NCI-H2081 treated with DMSO at 0.1 percent for 48 hours (cell line): ENCODE results near the gene SMIM38.
"Not testable (repeated sequence)": the region's sequence is repeated elsewhere in the genome, so short reads cannot be mapped to it uniquely, and the experiment has no call there.

Experiments used
- DNase-seq: peaks from one replicate; lab custom pipeline; 2025; lab: John Stamatoyannopoulos, UW

The SMIM38 gene

DNA sequence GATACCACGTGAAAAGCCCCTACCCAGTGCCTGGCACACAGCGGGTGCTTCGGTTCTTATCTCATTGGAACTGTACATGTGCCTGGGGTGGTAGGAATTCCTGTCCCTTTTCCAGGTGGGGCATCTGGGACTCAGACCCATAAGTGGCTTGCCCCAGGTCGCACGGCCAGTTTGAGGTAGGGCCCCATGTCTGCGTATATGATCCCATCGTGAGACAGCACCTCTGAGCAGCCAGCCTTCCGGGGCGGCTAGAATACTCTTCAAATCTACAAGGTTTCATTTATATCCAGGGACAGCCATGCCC, 33.5 kb upstream of the SMIM38 start:
- no peak for DNase-seq

DNA sequence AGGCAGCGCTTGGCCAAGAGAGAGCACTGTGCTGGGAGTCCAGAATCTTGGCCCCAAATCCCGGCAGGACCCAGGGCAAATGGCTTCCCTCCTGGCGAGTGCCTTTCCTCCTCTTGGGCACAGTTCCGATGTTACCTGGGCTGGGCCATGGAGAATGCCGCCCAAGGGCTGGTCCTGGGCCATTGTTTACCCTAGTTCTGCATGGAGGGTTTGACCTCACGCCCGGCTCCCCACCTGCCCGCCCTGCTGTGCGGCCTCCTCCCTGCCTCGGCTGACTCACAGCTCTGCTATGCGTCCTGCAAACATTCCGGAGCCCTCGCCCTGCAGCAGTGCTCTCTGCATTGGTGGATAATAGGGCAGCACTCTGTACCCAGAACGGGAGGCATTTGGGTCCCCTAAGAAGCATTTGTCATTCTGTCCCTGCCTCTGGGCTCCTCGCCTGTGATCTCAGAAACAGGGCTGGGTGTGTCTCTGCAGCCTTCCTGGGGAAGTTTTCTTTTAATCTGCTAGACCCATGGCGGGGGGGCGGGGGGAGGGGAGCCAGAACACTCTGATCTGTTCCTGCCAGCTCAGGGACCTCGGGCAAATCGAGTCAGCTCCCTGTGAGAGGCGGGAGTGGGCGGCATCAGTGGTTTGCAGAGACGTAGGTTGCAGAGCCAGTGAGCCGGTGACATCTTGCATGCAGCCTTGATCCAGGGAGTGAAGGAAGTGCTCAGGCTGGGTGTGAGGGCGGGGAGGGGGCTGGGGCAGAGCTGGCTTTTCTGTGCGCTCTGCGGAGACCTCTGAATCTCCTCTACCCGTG, 32.9 kb upstream of the SMIM38 start:
- no peak for DNase-seq

DNA sequence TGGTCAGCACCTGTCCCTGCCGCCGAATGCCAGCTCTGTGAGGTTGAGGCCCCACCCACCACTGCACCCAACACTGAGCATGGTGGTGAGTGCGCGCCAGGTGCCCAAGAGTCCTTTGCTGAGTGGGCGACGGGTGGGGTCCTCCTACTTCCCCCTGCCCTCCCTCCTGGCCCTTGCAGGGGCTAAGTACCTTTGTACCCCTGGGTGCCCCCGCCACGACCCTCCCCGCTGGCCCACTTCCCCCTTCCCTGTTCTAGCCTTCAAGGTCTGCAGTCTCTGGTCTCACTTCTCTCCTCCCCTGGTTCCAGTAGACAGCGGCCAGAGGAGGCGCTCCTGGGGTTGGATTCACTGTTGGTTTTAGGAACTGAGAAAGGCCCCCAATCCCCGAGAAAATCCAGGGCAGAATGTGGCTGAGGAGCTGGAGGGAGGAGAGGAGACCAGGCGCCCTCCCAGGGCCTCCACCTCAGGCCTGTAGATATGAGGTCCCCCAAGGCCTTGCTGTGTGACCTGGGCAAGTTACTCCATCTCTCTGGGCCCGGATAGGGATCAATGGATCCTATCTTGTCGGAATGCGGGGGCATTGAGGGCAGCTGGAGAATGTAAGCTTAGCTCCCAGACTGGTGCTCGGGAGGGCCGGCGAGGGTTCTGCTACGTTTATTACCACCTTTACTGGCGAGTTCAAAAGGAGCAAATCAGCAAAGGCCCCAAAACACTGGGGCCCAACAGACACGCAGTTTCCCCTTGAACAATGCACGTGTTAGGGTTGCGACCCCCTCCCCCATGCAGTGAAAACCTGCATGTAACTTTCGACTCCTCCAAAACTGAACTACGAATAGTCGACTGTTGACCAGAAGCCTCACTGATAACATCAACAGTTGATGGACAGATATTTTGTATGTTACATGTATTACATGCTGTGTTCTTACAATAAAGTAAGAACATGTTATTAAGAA, 31.9 kb upstream of the SMIM38 start:
- DNase-seq: no peak

DNA sequence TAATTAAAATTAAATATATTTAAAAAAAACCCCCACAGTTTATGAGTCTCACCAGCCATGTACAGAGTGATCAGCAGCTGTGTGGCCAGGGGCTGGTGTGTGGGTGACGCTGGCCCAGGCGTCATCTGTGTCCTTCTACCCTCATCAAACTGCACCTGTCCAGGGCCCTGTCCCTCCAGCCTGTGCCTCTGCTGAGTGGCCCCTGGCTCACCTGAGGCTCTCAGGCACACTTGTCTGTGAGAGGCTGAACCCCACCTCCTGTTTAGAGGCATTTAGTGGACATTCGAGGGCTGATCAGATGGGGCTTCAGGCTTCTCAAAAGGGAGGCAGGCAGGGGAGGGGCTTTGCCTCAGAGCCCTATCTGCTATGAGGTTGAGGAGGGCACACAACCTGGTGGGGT, 29.9 kb upstream of the SMIM38 start:
- no peak for DNase-seq

DNA sequence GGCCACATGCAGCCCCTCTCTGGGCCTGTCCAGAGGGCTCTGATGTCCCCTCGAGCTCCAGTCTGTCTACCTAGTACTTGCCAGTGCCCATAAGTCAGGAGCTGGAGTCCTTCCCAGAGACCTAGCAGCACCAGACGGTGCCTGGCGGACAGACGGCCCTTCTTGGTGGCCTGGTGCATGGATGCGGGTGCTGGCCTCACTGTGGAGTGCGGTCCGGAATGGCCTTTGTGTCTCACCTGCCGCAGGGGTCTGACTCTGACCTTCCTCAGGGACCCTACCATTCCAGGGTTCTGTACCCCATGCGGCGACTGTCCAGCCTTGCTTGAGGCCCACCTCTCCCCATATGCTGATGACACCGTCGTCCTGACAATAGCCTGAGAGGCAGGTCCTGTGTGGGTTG, 29.4 kb upstream of the SMIM38 start:
- DNase-seq: no peak

DNA sequence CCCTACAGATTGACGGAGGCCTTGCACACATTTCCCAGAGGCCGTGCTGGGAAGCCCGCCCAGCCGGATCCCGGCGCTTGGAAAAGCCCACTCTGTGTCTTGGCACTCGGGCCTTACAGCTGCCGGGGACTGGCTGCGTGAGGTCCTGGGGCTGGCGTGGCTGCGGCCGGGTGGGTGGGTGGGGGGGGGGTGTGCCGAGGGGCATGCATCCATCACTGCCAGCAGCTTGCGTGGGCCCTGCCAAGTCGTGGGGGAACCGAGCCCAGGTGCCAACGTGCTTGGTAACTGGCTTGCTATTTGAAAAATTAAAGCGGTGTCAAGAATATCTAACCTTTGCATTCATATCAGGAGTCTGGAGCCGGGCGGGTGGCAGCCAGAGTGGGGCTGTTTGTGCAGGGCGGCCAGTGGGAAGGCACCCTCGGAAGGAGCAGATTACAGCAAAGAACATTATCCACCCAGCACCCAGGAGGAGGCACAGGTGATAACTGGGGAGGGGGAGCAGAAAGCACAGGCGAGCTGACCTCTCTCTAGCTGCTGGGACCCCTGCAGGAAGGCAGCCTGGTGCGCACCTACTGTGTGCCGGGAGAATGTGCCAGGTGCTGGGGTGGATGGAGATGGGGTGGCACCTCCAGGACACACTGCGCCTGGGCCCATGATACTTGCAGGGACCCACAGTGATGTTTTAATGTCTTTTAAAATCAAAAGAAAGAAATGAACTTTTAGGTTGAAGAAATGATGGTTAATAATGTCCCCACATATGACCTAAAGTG, 28.5 kb upstream of the SMIM38 start:
- DNase-seq: no peak

DNA sequence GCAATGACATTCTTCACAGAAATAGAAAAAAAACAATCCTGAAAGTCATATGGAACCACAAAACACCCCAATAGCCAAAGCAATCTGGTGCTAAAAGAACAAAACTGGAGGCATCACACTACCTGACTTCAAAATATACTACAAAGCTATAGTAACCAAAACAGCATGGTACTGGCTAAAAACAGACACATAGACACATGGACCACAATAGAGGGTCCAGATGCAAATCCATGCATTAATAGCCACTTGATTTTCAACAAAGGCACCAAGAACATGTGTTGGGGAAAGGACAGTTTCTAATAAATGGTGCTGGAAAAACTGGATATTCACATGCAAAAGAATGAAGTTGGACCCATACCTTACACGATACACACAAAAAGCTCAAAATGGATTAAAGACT, 27.9 kb upstream of the SMIM38 start:
- no peak for DNase-seq

DNA sequence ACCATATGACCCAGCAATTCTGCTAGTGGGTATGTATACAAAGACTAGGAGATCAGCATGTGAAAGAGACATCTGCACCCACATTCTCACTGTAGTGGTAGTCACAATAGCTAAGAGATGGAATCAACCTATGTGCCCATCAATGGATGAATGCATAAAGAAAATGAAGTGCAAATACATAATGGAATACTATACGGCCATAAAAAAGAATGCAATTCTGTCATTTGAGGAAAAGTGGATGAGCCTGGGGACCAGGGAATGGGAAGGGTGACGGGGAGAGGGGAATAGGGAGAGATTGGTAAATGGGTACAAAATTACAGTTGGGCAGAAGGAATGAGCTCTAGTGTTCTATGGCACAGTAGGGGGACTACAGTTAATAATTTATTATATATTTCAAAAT, 26.7 kb upstream of the SMIM38 start:
- no peak for DNase-seq

DNA sequence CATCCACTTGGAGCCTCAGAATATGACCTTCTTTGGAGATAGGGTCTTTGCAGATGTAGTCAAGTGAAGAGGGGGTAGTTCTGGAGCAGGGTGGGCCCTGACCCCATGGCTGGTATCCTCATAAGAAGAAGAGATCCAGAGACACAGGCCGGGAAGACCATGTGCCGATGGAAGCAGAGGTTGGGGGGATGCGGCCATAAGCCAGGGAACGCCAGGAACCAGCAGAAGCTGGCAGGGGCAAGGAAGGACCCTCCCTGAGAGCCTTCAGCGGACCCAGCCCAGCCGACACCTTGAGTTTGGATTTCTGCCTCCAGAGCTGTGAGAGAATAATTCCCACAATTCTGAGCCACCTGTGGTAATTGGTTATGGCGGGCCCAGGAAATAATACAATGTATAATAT, 26.1 kb upstream of the SMIM38 start:
- DNase-seq: no peak

DNA sequence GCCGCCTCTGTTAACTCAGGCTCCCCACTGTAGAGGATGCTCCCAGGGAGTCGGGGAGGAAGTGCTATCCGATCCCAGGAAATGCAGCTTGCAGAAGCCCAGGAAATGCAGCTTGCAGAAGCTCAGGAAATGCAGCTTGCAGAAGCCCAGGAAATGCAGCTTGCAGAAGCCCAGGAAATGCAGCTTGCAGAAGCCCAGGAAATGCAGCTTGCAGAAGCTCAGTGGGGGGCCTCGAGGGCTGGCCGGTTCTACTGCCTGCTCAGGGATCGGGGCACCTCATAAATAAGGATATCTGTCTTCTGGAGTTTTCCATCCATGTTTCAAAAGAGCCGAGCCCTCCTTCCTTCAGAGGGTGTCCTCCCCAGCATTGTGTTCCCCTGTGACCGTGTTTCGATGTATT, 25.1 kb upstream of the SMIM38 start:
- no peak for DNase-seq

DNA sequence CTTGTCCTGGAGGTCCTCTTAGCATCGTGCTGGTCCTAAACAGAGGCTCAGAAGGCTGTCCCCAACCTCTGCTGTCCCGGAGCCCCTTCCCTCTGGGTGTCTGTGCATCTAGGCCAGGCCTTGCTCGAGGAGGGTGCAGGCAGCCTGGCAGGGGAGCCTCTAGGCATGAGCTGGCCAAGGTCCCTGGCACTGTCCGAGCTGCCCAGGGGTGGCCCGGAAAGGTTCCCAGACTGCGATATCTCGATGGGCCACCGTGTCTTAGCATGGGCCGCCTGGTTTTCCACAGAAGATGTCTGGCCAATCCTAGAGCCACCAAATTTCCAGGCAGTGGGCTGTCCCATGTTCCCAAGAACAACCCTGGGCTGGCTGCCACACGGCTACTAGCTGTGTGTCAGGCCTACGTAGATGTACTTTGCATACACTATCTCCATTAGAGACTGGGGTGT, 24.6 kb upstream of the SMIM38 start:
- DNase-seq: no peak

DNA sequence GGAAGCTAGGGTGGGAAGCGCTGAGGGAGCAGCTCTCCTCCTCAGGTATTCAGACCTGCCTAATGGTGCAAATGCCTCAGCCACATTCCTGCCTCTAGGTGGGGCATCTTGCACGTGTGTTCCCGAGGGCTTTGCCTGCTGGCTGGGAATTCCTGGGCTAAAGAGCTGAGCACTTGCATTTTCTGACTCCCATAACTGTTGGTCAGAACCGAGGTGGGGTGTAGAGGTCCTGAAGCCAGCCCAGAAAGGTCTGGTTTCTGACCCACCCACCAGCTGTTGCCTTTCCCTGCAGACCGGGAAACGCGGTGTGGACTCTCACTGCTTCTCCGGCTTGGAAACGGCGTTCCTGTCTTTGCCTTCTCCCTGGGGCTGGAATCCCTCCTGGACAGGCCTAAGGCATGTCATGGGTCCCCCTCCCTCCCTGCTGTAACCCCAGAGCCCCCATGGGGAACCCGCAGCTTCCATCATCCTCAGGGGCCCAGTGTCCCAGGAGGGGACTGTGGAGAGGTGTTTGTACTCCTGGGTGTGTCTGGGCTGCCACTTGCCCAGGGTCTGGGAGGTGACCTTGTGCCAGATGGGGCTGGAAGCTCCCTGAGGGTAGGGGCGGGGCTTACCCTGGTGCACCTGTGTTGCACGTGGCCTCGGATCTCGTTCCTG, 24.0 kb upstream of the SMIM38 start:
- no peak for DNase-seq

DNA sequence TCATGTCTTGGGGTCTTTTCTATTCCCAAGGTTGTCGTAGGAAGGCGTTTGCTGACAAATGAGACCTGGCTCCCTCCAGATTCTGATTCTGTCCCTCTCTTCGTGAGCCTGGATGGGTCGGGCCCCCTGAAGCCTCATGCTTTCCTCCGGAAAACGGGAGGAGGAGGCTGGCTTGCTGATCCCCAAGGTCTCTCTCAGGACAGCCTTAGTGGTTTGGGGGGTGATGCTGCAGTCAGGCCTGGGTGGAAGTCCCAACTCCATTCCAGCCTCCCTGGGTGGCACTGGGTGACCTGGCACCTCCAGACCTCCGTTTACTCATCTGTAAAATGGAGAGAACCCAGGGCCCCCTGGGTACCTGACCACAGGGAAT, 23.4 kb upstream of the SMIM38 start:
- DNase-seq: no peak

DNA sequence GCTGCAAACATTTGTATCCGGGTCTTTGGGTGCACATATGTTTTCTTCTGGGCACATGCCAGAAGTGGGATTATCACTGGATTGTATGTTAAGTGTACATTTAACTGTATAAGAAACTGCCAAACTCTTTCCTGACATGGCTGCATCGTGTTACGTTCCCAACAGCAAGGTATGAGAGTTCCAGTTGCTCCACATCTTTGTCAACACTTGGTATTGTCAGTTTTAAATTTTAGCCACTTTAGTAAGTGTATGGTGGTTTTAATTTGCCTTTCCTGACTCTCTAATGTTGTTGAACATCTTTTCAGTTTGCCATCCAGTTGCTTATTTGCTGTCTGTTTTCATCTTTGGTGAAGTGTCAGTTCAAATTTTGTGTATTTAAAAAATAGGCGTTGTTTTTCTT, 22.5 kb upstream of the SMIM38 start:
- no peak for DNase-seq

DNA sequence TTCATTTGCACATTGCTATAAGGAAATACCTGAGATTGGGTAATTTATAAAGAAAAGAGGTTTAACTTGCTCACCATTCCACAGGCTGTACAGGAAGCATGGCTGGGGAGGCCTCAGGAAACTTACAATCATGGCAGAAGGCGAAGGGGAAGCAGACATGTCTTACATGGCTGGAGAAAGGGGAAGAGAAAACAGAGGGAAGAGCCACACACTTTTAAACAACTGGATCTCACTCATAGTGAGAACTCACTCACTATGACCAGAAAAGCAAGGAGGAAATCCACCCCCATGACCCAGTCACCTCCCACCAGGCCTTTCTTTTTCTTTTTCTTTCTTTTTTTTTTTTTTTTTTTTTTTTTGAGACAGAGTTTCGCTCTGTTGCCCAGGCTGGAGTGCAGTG, 21.6 kb upstream of the SMIM38 start:
- DNase-seq: not testable (repeated sequence)

DNA sequence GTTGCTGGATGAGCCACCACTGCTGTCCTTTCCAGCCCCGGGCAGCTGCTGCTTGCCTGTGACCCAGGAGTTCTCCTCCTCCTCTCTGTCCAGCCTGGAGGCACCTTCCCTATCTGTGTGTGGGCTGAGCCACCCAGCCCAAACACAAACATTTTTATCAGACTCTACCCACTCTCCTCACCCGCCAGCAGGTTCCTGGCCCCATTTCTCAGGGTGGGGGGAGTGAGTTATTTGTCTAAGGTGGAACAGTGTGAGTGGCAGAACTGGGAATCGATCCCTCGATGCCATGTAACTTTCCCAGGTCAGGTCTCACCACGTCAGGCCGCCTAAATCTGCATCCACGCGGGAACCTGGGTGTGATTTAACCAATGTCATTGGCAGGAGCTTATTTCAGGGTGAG, 20.8 kb upstream of the SMIM38 start:
- no peak for DNase-seq

DNA sequence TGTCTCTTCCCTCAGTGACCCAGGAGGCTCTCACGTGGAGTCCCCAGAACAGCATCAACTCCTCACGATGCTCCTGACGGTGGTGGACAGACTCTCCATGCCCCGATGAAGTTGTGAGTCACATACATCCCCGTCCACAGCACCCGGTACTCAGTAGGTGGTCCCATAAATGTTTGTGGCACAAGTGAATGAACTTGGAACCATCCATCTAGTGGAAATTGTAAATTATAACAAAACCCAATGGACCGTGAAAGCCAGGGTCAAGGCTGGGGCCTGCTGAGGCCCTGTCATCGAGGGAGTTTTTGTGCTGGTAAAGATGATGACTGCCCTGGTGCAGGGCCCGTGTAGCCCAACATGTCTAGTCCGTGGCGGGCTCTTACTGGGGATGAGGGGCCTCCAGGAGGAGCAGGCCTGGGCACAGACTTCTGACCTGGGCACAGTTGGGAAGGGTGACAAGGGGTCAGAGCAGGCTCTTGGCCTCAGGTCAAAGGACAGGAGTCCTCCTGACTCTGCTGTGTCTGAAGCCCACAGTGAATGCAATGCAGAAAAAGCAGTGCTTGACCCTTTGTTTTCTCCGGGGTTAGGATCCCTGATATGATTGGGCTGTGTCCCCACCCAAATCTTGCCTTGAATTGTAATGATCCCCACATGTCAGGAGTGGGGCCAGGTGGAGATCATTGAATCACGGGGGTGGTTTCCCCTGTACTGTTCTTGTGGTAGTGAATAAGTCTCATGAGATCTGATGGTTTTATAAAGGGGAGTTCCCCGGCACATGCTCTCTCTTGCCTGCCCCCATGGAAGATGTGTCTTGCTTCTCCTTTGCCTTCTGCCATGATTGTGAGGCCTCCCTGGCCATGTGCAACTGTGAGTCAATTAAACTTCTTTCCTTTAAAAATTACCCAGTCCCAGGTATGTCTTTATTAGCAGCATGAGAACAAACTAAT, 20.0 kb upstream of the SMIM38 start:
- DNase-seq: no peak

DNA sequence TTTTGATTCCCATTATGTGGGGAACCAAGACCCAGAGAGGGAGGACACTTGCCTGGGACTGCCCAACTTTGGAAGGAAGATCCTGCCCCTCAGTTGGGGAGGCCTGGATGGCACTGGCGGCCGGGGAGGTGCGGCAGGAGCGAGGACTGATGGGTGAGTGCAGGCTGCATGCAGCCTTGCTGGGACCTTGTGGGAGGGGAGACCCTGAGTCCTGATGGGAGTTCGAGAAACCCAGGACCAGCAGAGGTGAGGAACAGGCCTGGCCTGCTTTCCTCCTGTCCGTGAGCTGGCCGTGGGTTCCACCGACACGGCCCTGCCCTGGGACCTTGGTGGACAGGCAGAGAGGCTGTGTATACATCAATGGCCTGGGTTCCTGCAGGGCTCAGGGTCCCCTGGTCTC, 19.3 kb upstream of the SMIM38 start:
- DNase-seq: no peak

DNA sequence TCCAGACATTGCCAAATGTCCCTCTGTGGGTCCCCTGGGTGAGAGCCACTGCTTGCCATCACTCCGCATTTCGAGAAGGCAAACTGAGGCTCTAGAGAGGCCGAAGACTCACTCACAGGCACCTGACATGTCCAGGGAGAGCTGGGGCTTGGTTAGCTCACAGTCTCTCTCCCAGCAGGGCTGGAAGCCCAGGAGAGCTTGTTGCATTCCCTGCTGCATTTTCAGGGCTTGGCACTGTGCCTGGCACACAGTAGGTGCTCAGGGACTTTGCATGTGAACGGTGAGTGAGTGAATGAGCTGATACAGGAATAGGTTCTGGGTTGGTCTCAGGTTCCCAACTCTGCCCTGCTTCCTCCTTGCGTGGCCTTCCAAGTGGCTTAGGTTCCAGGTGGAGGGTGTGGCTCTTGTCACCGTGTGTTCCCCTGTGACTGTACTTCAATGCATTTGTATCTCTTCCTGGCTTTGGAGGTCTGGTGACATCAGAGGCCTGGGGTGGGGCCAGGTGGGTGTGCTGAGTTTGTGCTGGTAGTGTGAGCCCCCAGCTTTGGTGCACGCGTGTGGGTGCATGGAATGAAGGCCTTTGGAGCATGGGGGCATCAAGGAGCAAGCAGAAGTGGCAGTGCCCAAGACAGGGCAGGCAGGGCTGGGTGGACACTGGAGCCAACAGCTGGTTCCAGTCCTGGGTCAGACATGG, 18.4 kb upstream of the SMIM38 start:
- no peak for DNase-seq

DNA sequence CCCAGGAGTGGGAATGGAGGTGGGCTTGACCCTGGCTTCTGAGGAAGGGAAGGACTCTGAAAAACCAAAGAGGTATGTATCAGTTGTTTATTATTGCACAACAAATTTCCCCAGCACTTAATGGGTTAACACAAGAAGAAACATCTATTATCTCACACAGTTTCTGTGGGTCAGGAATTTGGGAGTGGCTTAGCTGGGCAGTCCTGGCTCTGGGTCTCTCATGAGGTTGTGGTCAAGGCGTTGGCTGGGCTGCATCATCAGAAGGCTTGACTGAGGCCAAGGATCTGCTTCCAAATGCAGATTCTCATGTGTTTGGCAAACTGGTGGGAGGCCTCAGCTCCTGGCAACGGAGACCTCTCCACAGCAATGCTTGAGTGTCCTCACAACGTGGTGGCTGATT, 17.5 kb upstream of the SMIM38 start:
- DNase-seq: no peak
